ENCODE measurements around the gene INPP5B. TPM values are rescaled to one million over a fixed set of nuclear protein-coding genes. Genes with fewer than 3 reads are reported as not detected.

The INPP5B gene
- total and polyA plus RNA-seq, 11 donors, result 6.5 to 16.2 (median 12.1) TPM

DNA sequence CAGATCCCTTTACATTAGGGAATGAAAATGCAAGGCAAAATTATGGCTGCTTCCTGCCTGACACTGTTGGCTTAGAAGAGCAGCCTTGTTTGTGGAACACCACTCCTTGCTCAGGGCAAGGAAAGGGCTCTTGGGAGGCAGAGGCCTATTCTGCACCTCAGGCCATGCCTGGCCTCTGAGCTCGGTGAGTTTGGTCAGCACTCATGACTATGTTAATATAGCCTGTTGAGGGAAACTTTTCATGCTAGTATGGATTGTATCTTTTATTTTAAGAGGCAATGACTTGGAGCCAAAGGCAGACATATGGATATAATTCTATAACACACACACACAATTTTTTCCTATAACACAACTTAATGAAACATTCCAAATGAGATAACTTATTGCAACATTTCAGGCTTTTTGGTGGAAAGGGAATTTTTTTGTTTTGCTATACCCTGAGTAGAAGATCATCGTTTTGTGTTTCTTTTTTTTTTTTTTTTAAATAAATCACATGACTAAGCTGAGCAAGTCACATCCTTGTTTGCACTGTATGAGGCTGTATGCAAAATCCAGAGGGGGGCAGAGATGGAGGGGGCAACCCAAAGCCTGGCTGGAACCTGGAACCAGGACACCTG is 133.2 kb downstream of the INPP5B start:
- Histone ChIP-seq H3K4me1 (peaks cover 3 to 29% (median 15%) of the 10 kb centered on the region in 12 donors), H3K36me3 (peaks cover 0 to 51% (median 39%) of the 10 kb centered on the region in 9 donors), H3K27me3 (no peaks in the 10 kb centered on the region), H3K4me3 (no peak overlapping the region), H3K27ac (no peak overlapping the region), H3K9me3 (no peaks in the 10 kb centered on the region)
- no peak for DNase-seq
- ATAC-seq, result no peak
- 77 to 88% (median 83%) methylated on average over 2 of the region's 2 CpGs for WGBS, 4 donors
- intact Hi-C loops (cut with DNase I), result loop anchor here in 2 of 10 donors (5.0 kb wide), 1 partner anchor 49 kb away; no protein-coding TSS in a partner anchor
- TF ChIP-seq POLR2A (IDR thresholded peaks at IDR 0.05), result no peak
- TF ChIP-seq, protein P1, sequence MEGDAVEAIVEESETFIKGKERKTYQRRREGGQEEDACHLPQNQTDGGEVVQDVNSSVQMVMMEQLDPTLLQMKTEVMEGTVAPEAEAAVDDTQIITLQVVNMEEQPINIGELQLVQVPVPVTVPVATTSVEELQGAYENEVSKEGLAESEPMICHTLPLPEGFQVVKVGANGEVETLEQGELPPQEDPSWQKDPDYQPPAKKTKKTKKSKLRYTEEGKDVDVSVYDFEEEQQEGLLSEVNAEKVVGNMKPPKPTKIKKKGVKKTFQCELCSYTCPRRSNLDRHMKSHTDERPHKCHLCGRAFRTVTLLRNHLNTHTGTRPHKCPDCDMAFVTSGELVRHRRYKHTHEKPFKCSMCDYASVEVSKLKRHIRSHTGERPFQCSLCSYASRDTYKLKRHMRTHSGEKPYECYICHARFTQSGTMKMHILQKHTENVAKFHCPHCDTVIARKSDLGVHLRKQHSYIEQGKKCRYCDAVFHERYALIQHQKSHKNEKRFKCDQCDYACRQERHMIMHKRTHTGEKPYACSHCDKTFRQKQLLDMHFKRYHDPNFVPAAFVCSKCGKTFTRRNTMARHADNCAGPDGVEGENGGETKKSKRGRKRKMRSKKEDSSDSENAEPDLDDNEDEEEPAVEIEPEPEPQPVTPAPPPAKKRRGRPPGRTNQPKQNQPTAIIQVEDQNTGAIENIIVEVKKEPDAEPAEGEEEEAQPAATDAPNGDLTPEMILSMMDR (IDR thresholded peaks at IDR 0.05), result no peak

DNA sequence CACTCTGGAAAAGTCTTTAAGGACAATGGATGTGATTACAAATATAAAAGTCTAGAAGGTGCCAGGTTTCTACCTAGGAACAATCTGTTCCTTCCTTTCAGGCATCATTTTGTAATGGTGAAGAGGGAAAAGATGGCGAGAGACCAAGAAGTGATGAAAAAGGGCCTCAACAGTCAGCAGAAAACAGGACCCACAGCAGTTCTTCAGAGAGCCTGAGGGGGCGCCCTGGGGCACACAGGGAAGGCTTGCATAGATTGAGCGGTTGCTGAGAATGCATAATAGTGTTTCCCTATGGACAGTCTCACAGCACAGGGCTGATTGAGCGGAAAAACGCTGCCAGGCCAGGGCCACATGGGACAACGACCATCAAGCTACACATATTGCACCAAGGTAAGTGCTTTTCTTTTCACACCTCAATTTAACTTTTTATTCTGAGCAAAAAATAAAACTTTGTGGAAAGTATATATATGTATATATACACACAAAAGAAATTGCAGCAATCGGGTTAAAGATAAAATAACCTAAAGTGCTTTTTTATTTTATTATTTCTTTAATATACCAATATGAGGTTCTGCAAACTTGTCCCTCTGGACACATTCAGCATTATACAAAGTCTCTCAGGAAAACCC is 135.7 kb downstream of the INPP5B start:
- Histone ChIP-seq H3K36me3 (peaks cover 0 to 38% (median 25%) of the 10 kb centered on the region in 9 donors), H3K27me3 (no peaks in the 10 kb centered on the region), H3K4me1 (peaks cover 8 to 41% (median 25%) of the 10 kb centered on the region in 12 donors), H3K9me3 (no peaks in the 10 kb centered on the region), H3K4me3 (no peak overlapping the region), H3K27ac (no peak overlapping the region)
- TF ChIP-seq, protein P1 (IDR thresholded peaks at IDR 0.05), result peak; percentile 46 to 85 (median 72)
- no peak for TF ChIP-seq POLR2A (IDR thresholded peaks at IDR 0.05)
- ATAC-seq (no peak), DNase-seq (peak; percentile 35 to 69 (median 57))
- intact Hi-C loops (cut with DNase I), result loop anchor here in 2 of 10 donors (5.0 kb wide), 1 partner anchor 51 kb away; no protein-coding TSS in a partner anchor
- 37 to 49% (median 39%) methylated on average over 7 of the region's 7 CpGs for WGBS, 4 donors

Other genes starting within 250 kb of the INPP5B start
- under 1 TPM in 4 of 9 donors, not detected in 5; 0.05 to 0.60 (median 0.13) TPM for gene EPHA10, start 181.9 kb downstream of the INPP5B start, total RNA-seq
- gene EPHA10, start 181.9 kb downstream of the INPP5B start, polyA plus RNA-seq, result under 1 TPM; 0.01 to 0.11 TPM
- gene MANEAL, start 153.2 kb downstream of the INPP5B start, total RNA-seq, result 1 to 10 TPM in 5 of 9 donors, under 1 TPM in 4; 0.63 to 2.9 (median 1.1) TPM
- under 1 TPM; 0.53 to 0.97 TPM for gene MANEAL, start 153.2 kb downstream of the INPP5B start, polyA plus RNA-seq
- 10 to 100 TPM; 29.1 to 93.0 (median 44.0) TPM for gene C1orf122, start 139.3 kb downstream of the INPP5B start, total RNA-seq
- 10 to 100 TPM; 37.5 to 60.2 TPM for gene C1orf122, start 139.3 kb downstream of the INPP5B start, polyA plus RNA-seq
- 1 to 10 TPM; 4.0 to 8.9 (median 6.1) TPM for gene YRDC, start 138.8 kb downstream of the INPP5B start, total RNA-seq
- 10 to 100 TPM in 1 of 2 donors, 1 to 10 TPM in 1; 2.8 to 21.3 TPM for gene YRDC, start 138.8 kb downstream of the INPP5B start, polyA plus RNA-seq
- 10 to 100 TPM in 7 of 9 donors, 1 to 10 TPM in 2; 4.2 to 19.5 (median 12.4) TPM for gene MTF1, start 87.5 kb downstream of the INPP5B start, total RNA-seq
- 1 to 10 TPM; 1.7 to 7.4 TPM for gene MTF1, start 87.5 kb downstream of the INPP5B start, polyA plus RNA-seq
- 10 to 100 TPM; 18.8 to 36.1 (median 26.1) TPM for gene SF3A3, start 43.0 kb upstream of the INPP5B start, total RNA-seq
- 10 to 100 TPM in 1 of 2 donors, 1 to 10 TPM in 1; 9.7 to 31.4 TPM for gene SF3A3, start 43.0 kb upstream of the INPP5B start, polyA plus RNA-seq
- gene FHL3, start 58.5 kb upstream of the INPP5B start, total RNA-seq, result 10 to 100 TPM in 6 of 9 donors, 1 to 10 TPM in 3; 4.6 to 27.0 (median 11.3) TPM
- gene FHL3, start 58.5 kb upstream of the INPP5B start, polyA plus RNA-seq, result 10 to 100 TPM; 13.7 to 15.4 TPM
- 10 to 100 TPM; 30.7 to 43.7 (median 36.5) TPM for gene UTP11, start 65.7 kb upstream of the INPP5B start, total RNA-seq
- gene UTP11, start 65.7 kb upstream of the INPP5B start, polyA plus RNA-seq, result 10 to 100 TPM; 36.2 to 51.6 TPM
- under 1 TPM in 2 of 9 donors, not detected in 7; 0.17 to 0.18 TPM for gene POU3F1, start 99.7 kb upstream of the INPP5B start, total RNA-seq
- gene POU3F1, start 99.7 kb upstream of the INPP5B start, polyA plus RNA-seq, result not detected

Measured in heart left ventricle (tissue), 16 donors.